HCT116 (cell line): Measurements from ENCODE around the gene ARHGDIG. TPM values are rescaled to one million over a fixed set of nuclear protein-coding genes. Genes with fewer than 3 reads are reported as not detected.

ENCODE experiments used
- ATAC-seq: fragments of 200-7000 bp; cut with Tn5 transposase; 2 replicates; pipeline ENCODE4 v1.9.1; 2020; ENCODE audit warnings: mild to moderate bottlenecking, moderate library complexity
- BruUV-seq: library from RNA; stranded (reverse); fragments of 400-500 nt; replicated peaks from 2 replicates; lab custom pipeline; 2021; lab: Mats Ljungman, UMichigan
- CTCF ChIA-PET: fragments of 300-600 bp; sonication (Branson Sonifier 250); formaldehyde crosslinking; loops from one replicate; lab custom pipeline; 2021; ENCODE audit warnings: antibody characterized with exemption; lab: Charles Lee
- POLR2A ChIA-PET: fragments of 300-600, 350-600 bp; sonication (Branson Sonifier 250); formaldehyde crosslinking; loops from one replicate; lab custom pipeline; 2021; ENCODE audit warnings: antibody characterized with exemption; lab: Charles Lee
- RAD21 ChIA-PET, 2 experiments: fragments of 300-600 bp; sonication (Branson Sonifier 250); formaldehyde crosslinking; loops; one replicate each; lab custom pipeline; 2023; ENCODE audit warnings: low total read pairs in 2 of 2; ENCODE audit not compliant: uncharacterized antibody in 2 of 2, unreplicated experiment in 2 of 2, low non-redundant PET in 1 of 2; lab: Charles Lee
- DNase-seq: peaks from one replicate; pipeline ENCODE4 v3.0.0-alpha.2; 2010; ENCODE audit warnings: low read depth, low spot score
- H2AFZ ChIP-seq: fragments of 200-600 bp; shearing (Covaris generic), sonication (generic); 2 replicates; pipeline ENCODE4 v1.6.1; 2017; ENCODE audit warnings: low read depth, mixed run types, mixed read lengths, antibody characterized with exemption, low read length; ENCODE audit not compliant: poor library complexity, severe bottlenecking
- H3K27ac ChIP-seq: 2 replicates; pipeline ENCODE4 v1.5.1; 2012; ENCODE audit warnings: low read depth, low read length
- H3K27me3 ChIP-seq: fragments of 200-600 bp; sonication (generic); 2 replicates; pipeline ENCODE4 v1.6.1; 2016; ENCODE audit warnings: mixed run types, low read length, mixed read lengths; ENCODE audit not compliant: insufficient read depth
- H3K36me3 ChIP-seq, 2 experiments: fragments of 200-500 bp in 1 of 2; fragments of 200-600 bp in 1 of 2; sonication (Bioruptor generic) in 1 of 2; sonication (generic) in 1 of 2; 2 replicates each; pipeline versions ENCODE4 v1.5.1 to v1.6.1; 2014 to 2016; ENCODE audit warnings: low read length in 2 of 2, inconsistent platforms in 1 of 2, mixed read lengths in 1 of 2, mixed run types in 1 of 2; ENCODE audit not compliant: insufficient read depth in 2 of 2, control insufficient read depth in 1 of 2
- H3K4me1 ChIP-seq, 2 experiments: fragments of 200-600 bp in 1 of 2; sonication (generic) in 1 of 2; 2 replicates each; pipeline versions ENCODE4 v1.5.1 to v1.6.1; 2012 to 2017; ENCODE audit warnings: low read length in 2 of 2, inconsistent platforms in 1 of 2, mild to moderate bottlenecking in 1 of 2, mixed read lengths in 1 of 2, mixed run types in 1 of 2, moderate library complexity in 1 of 2; ENCODE audit not compliant: insufficient read depth in 2 of 2, control insufficient read depth in 1 of 2
- H3K4me2 ChIP-seq: fragments of 200-600 bp; sonication (generic); 2 replicates; pipeline ENCODE4 v1.6.1; 2017; ENCODE audit warnings: mixed run types, low read length, mixed read lengths
- H3K4me3 ChIP-seq, 2 experiments: fragments of 200-600 bp in 1 of 2; sonication (generic) in 1 of 2; replicated peaks in 1 of 2; 2 replicates each; pipeline ENCODE4 v1.5.1; 2011 to 2016; ENCODE audit warnings: low read length in 2 of 2, control low read depth in 1 of 2, low read depth in 1 of 2, mild to moderate bottlenecking in 1 of 2, mixed read lengths in 1 of 2, mixed run types in 1 of 2
- H3K79me2 ChIP-seq: fragments of 200-600 bp; sonication (generic); 2 replicates; pipeline ENCODE4 v1.6.1; 2017; ENCODE audit warnings: mild to moderate bottlenecking, mixed run types, low read length, moderate library complexity, mixed read lengths; ENCODE audit not compliant: insufficient read depth
- H3K9ac ChIP-seq: fragments of 200-600 bp; sonication (generic); 2 replicates; pipeline ENCODE4 v1.6.1; 2016; ENCODE audit warnings: low read length, mixed read lengths
- H3K9me2 ChIP-seq: fragments of 200-600 bp; sonication (generic), shearing (Covaris generic); 2 replicates; pipeline ENCODE4 v1.6.1; 2017; ENCODE audit warnings: mixed run types, mild to moderate bottlenecking, moderate library complexity; ENCODE audit not compliant: insufficient read depth
- H3K9me3 ChIP-seq, 2 experiments: fragments of 200-500 bp in 1 of 2; fragments of 200-600 bp in 1 of 2; sonication (Bioruptor generic) in 1 of 2; sonication (generic) in 1 of 2; 2 replicates each; pipeline ENCODE4 v1.6.1; 2014 to 2017; ENCODE audit warnings: low read length in 2 of 2, mixed read lengths in 2 of 2, inconsistent platforms in 1 of 2, low read depth in 1 of 2, mild to moderate bottlenecking in 1 of 2, mixed run types in 1 of 2, moderate library complexity in 1 of 2; ENCODE audit not compliant: control insufficient read depth in 1 of 2, insufficient read depth in 1 of 2
- H4K20me1 ChIP-seq: fragments of 200-600 bp; sonication (generic), shearing (Covaris generic); 2 replicates; pipeline ENCODE4 v1.6.1; 2017; ENCODE audit warnings: mixed run types, mild to moderate bottlenecking, moderate library complexity; ENCODE audit not compliant: insufficient read depth
- EZH2phosphoT487 ChIP-seq: fragments of 200-600 bp; IDR thresholded peaks from 2 replicates; pipeline ENCODE4 v1.6.1; 2018; ENCODE audit warnings: antibody characterized with exemption, borderline replicate concordance
- FOSL1 ChIP-seq: IDR thresholded peaks from 2 replicates; pipeline ENCODE4 v1.6.1; 2012; ENCODE audit warnings: low read depth
- POLR2A ChIP-seq: IDR thresholded peaks from 2 replicates; pipeline ENCODE4 v1.7.0; 2011; ENCODE audit warnings: borderline replicate concordance; ENCODE audit not compliant: insufficient read depth, insufficient read length; ENCODE audit errors: extremely low read depth
- POLR2AphosphoS5 ChIP-seq: IDR thresholded peaks from 2 replicates; pipeline ENCODE4 v1.6.1; 2011; ENCODE audit warnings: mild to moderate bottlenecking, low read depth, low read length, moderate library complexity
- SIN3A ChIP-seq: IDR thresholded peaks from 2 replicates; pipeline ENCODE4 v1.6.1; 2012; ENCODE audit warnings: low read depth
- YY1 ChIP-seq: IDR thresholded peaks from 2 replicates; pipeline ENCODE4 v1.6.1; 2011; ENCODE audit warnings: low read length, low read depth, moderate library complexity, mild to moderate bottlenecking; ENCODE audit not compliant: insufficient replicate concordance; ENCODE audit errors: extremely low read depth
- ZNF274 ChIP-seq: fragments of 200-500 bp; sonication (Bioruptor generic); IDR thresholded peaks from 2 replicates; pipeline ENCODE4 v1.6.1; 2014; ENCODE audit warnings: mild to moderate bottlenecking, low read depth, low read length, inconsistent platforms
- intact Hi-C: fragments of 100-400 bp; cut with micrococcal nuclease; formaldehyde crosslinking; loops from 2 replicates; pipeline ENCODE4 v1.10.0; 2022
- total RNA-seq: library from RNA; stranded (reverse); gene quantifications from one replicate; pipeline ENCODE4 v1.2.1, GENCODE V29; 2021; ENCODE audit not compliant: unreplicated experiment
- TF ChIP-seq, protein P1 (sequence below), 3 experiments: fragments of 200-600 bp in 1 of 3; sonication (generic) in 1 of 3; IDR thresholded peaks in 2 of 3; conservative IDR thresholded peaks in 1 of 3; 2 replicates each; pipeline ENCODE4 v1.5.1; 2012 to 2017; ENCODE audit warnings: low read depth in 2 of 3, low read length in 2 of 3, antibody characterized with exemption in 1 of 3, borderline replicate concordance in 1 of 3, control low read depth in 1 of 3, mild to moderate bottlenecking in 1 of 3, mixed read lengths in 1 of 3, mixed run types in 1 of 3, moderate library complexity in 1 of 3; ENCODE audit not compliant: insufficient read depth in 1 of 3
- TF ChIP-seq, protein P2 (sequence below): IDR thresholded peaks from 2 replicates; pipeline ENCODE4 v1.6.1; 2011; ENCODE audit warnings: mild to moderate bottlenecking, low read length, moderate library complexity; ENCODE audit not compliant: insufficient replicate concordance; ENCODE audit errors: extremely low read depth
- TF ChIP-seq, protein P3 (sequence below): IDR thresholded peaks from 2 replicates; pipeline ENCODE4 v1.6.1; 2012
- TF ChIP-seq, protein P4 (sequence below): IDR thresholded peaks from 2 replicates; pipeline ENCODE4 v1.6.1; 2012
- TF ChIP-seq, protein P5 (sequence below): IDR thresholded peaks from 2 replicates; pipeline ENCODE4 v1.6.1; 2012; ENCODE audit warnings: low read depth

ARHGDIG gene
- total RNA-seq, 1 experiment from 2014 or later = not detected

DNA sequence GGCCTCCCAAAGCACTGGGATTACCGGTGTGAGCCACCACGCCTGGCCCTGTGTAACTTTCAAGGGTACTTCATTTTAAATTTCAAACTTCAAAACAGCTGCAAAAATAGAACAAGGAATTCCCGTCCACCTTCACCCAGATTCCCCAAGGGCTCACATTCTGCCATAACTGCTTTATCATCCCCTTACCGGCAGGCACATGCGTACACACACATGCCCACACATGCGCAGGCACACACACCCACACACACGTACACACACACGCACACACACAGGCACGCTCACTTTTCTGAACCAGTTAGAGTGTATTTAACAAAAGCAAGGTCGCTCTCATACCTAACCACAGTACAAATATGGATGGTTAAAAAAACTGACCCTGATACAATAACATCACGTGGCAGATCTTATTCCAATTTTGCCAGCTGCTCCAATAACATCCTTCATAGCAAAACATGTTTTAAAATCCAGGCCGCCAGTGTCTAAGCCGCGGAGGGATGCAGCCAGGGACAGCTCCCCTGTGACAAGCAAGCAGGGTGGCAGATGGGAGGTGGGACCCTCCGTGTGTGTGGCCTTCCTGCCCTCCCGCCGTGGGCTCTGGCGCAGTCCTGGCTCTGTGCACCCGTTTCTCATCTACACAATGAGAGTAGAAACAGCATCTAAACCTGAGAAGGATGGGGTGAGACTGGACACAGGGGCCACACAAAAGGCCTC, 25.7 kb downstream of the ARHGDIG start:
- Histone ChIP-seq H3K4me3 (no peak overlapping the region), H3K9me2 (no peaks in the 10 kb centered on the region), H2AFZ (no peak overlapping the region), H3K27ac (no peak overlapping the region), H3K79me2 (no peaks in the 10 kb centered on the region), H3K4me1 (no peaks in the 10 kb centered on the region), H4K20me1 (no peaks in the 10 kb centered on the region), H3K36me3 (no peaks in the 10 kb centered on the region; a peak in 1 of 4 replicates), H3K9ac (no peak overlapping the region), H3K4me2 (no peak overlapping the region), H3K27me3 (no peaks in the 10 kb centered on the region), H3K9me3 (no peaks in the 10 kb centered on the region)
- intact Hi-C loops = no loop called here
- RAD21 ChIA-PET = no interaction called here
- POLR2A ChIA-PET = no interaction called here
- CTCF ChIA-PET = no interaction called here
- no TSS peak for BruUV-seq
- ATAC-seq = no peak
- TF ChIP-seq, protein P1, sequence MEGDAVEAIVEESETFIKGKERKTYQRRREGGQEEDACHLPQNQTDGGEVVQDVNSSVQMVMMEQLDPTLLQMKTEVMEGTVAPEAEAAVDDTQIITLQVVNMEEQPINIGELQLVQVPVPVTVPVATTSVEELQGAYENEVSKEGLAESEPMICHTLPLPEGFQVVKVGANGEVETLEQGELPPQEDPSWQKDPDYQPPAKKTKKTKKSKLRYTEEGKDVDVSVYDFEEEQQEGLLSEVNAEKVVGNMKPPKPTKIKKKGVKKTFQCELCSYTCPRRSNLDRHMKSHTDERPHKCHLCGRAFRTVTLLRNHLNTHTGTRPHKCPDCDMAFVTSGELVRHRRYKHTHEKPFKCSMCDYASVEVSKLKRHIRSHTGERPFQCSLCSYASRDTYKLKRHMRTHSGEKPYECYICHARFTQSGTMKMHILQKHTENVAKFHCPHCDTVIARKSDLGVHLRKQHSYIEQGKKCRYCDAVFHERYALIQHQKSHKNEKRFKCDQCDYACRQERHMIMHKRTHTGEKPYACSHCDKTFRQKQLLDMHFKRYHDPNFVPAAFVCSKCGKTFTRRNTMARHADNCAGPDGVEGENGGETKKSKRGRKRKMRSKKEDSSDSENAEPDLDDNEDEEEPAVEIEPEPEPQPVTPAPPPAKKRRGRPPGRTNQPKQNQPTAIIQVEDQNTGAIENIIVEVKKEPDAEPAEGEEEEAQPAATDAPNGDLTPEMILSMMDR (IDR thresholded peaks at IDR 0.05 in 2 of 3, conservative IDR thresholded peaks at IDR 0.05 in 1 of 3; ENCODE audit: borderline replicate concordance in 1 of 3, insufficient read depth in 1 of 3, low read depth in 2 of 3, low read length in 2 of 3) = no peak
- TF ChIP-seq SIN3A (no peak), ZNF274 (no peak), EZH2phosphoT487 (no peak), FOSL1 (no peak), POLR2AphosphoS5 (no peak), YY1 (no peak), POLR2A (no peak)
- TF ChIP-seq, protein P2, sequence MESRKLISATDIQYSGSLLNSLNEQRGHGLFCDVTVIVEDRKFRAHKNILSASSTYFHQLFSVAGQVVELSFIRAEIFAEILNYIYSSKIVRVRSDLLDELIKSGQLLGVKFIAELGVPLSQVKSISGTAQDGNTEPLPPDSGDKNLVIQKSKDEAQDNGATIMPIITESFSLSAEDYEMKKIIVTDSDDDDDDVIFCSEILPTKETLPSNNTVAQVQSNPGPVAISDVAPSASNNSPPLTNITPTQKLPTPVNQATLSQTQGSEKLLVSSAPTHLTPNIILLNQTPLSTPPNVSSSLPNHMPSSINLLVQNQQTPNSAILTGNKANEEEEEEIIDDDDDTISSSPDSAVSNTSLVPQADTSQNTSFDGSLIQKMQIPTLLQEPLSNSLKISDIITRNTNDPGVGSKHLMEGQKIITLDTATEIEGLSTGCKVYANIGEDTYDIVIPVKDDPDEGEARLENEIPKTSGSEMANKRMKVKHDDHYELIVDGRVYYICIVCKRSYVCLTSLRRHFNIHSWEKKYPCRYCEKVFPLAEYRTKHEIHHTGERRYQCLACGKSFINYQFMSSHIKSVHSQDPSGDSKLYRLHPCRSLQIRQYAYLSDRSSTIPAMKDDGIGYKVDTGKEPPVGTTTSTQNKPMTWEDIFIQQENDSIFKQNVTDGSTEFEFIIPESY = no peak
- TF ChIP-seq, protein P3, sequence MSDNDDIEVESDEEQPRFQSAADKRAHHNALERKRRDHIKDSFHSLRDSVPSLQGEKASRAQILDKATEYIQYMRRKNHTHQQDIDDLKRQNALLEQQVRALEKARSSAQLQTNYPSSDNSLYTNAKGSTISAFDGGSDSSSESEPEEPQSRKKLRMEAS = no peak
- TF ChIP-seq, protein P4, sequence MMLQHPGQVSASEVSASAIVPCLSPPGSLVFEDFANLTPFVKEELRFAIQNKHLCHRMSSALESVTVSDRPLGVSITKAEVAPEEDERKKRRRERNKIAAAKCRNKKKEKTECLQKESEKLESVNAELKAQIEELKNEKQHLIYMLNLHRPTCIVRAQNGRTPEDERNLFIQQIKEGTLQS = no peak
- TF ChIP-seq, protein P5, sequence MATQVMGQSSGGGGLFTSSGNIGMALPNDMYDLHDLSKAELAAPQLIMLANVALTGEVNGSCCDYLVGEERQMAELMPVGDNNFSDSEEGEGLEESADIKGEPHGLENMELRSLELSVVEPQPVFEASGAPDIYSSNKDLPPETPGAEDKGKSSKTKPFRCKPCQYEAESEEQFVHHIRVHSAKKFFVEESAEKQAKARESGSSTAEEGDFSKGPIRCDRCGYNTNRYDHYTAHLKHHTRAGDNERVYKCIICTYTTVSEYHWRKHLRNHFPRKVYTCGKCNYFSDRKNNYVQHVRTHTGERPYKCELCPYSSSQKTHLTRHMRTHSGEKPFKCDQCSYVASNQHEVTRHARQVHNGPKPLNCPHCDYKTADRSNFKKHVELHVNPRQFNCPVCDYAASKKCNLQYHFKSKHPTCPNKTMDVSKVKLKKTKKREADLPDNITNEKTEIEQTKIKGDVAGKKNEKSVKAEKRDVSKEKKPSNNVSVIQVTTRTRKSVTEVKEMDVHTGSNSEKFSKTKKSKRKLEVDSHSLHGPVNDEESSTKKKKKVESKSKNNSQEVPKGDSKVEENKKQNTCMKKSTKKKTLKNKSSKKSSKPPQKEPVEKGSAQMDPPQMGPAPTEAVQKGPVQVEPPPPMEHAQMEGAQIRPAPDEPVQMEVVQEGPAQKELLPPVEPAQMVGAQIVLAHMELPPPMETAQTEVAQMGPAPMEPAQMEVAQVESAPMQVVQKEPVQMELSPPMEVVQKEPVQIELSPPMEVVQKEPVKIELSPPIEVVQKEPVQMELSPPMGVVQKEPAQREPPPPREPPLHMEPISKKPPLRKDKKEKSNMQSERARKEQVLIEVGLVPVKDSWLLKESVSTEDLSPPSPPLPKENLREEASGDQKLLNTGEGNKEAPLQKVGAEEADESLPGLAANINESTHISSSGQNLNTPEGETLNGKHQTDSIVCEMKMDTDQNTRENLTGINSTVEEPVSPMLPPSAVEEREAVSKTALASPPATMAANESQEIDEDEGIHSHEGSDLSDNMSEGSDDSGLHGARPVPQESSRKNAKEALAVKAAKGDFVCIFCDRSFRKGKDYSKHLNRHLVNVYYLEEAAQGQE = no peak
- no peak for DNase-seq
